Stomach (tissue), 4 donors: ENCODE data around the gene NAALAD2.

Source experiments
- POLR2A ChIP-seq, 4 donors: fragments of 450-650 bp; IDR thresholded peaks; one replicate each; pipeline ENCODE4 v1.6.1; 2016; ENCODE audit warnings: antibody characterized with exemption in 4 of 4, control low read depth in 2 of 4, mild to moderate bottlenecking in 1 of 4, moderate library complexity in 1 of 4
- POLR2AphosphoS5 ChIP-seq, 3 donors: sonication (generic); formaldehyde crosslinking; IDR thresholded peaks; one replicate each; pipeline ENCODE4 v1.6.1; 2016; ENCODE audit warnings: antibody characterized with exemption in 3 of 3
- TF ChIP-seq, protein P1 (sequence below), 7 experiments: fragments of 450-650 bp in 4 of 7; fragments of 200-600 bp in 3 of 7; sonication (generic) in 3 of 7; IDR thresholded peaks; one replicate each; pipeline ENCODE4 v1.5.1; 2016 to 2019; ENCODE audit warnings: antibody characterized with exemption in 7 of 7, control low read depth in 2 of 7, mild to moderate bottlenecking in 1 of 7

DNA sequence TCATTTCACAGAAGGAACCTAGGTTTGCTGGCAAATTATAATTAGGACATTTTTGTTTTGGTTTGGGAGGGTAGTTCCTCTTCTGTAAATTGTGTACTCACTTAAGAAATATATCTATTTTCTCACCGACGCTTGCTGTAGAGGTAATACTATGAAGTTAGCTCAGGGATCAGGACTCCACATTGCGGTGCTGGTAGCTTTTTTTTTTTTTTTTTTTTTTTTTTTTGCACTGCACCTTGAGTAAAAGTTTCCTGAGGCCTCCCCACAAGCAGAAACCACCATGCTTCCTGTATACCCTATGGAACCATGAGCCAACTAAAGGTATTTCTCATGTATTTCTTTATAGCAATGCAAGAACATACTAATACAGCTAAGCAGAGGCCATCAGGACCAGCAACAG lies 34.0 kb upstream of the NAALAD2 start:
- TF ChIP-seq, protein P1, sequence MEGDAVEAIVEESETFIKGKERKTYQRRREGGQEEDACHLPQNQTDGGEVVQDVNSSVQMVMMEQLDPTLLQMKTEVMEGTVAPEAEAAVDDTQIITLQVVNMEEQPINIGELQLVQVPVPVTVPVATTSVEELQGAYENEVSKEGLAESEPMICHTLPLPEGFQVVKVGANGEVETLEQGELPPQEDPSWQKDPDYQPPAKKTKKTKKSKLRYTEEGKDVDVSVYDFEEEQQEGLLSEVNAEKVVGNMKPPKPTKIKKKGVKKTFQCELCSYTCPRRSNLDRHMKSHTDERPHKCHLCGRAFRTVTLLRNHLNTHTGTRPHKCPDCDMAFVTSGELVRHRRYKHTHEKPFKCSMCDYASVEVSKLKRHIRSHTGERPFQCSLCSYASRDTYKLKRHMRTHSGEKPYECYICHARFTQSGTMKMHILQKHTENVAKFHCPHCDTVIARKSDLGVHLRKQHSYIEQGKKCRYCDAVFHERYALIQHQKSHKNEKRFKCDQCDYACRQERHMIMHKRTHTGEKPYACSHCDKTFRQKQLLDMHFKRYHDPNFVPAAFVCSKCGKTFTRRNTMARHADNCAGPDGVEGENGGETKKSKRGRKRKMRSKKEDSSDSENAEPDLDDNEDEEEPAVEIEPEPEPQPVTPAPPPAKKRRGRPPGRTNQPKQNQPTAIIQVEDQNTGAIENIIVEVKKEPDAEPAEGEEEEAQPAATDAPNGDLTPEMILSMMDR (IDR thresholded peaks at IDR 0.05), result no peak
- TF ChIP-seq POLR2A (IDR thresholded peaks at IDR 0.05), result no peak
- TF ChIP-seq POLR2AphosphoS5 (IDR thresholded peaks at IDR 0.05), result no peak
